G401 (cell line): ENCODE measurements around the gene SHLD1. TPM values are rescaled to one million over a fixed set of nuclear protein-coding genes. Genes with fewer than 3 reads are reported as not detected.

Experiments used
- total RNA-seq: library from RNA; depleted of rRNA; stranded (reverse); fragments of >200 nt; shearing (Covaris generic); gene quantifications from 2 replicates; pipeline ENCODE4 v1.2.3, GENCODE V29; 2014; rRNA removed

Gene SHLD1
- total RNA-seq, 1 experiment from 2014 or later: 3.2 TPM

Other genes starting within 250 kb of the SHLD1 start
- 11.2 and 27.4 TPM in 2 replicates for gene GPCPD1, start 139.4 kb upstream of the SHLD1 start, total RNA-seq
- gene CHGB, start 161.1 kb downstream of the SHLD1 start, total RNA-seq: 0.06 and 1.5 TPM in 2 replicates
- gene TRMT6, start 200.1 kb downstream of the SHLD1 start, total RNA-seq: 12.7 and 15.9 TPM in 2 replicates
- 12.2 and 27.0 TPM in 2 replicates for gene MCM8, start 200.3 kb downstream of the SHLD1 start, total RNA-seq